Suprapubic skin (tissue), 4 donors: ENCODE data around the gene RPUSD3.

Experiments
- CTCF ChIP-seq, 2 donors: fragments of 200-600 bp in 1 of 2; fragments of 450-650 bp in 1 of 2; sonication (generic) in 1 of 2; IDR thresholded peaks; one replicate each; pipeline ENCODE4 v1.5.1; 2016 to 2019; ENCODE audit warnings: antibody characterized with exemption in 2 of 2, mild to moderate bottlenecking in 1 of 2, moderate library complexity in 1 of 2
- POLR2A ChIP-seq, 2 donors: fragments of 450-650 bp; IDR thresholded peaks; one replicate each; pipeline ENCODE4 v1.6.1; 2017; ENCODE audit warnings: antibody characterized with exemption in 2 of 2, mild to moderate bottlenecking in 2 of 2, moderate library complexity in 2 of 2
- POLR2AphosphoS5 ChIP-seq, 3 donors: sonication (generic); formaldehyde crosslinking; IDR thresholded peaks; one replicate each; pipeline ENCODE4 v1.6.1; 2017; ENCODE audit warnings: antibody characterized with exemption in 3 of 3

- TF ChIP-seq CTCF (IDR thresholded peaks at IDR 0.05) = no peak
- TF ChIP-seq POLR2A (IDR thresholded peaks at IDR 0.05) = no peak
- no peak for TF ChIP-seq POLR2AphosphoS5 (IDR thresholded peaks at IDR 0.05)
Measured at GRCh38 chr3:9837701-9838582, 5.9 kb downstream of the RPUSD3 start.
